ACHN (cell line): Measurements from ENCODE around the gene RASGRP4.

ENCODE experiments used
- DNase-seq: peaks from one replicate; pipeline ENCODE4 v3.0.0-alpha.2; 2015
- in situ Hi-C: cut with HindIII; loops from 2 replicates; pipeline ENCODE4 v1.10.0; 2017; ENCODE audit warnings: low sequenced_read_pairs, low pct_ligation_motif_present, low pct_unique_long_range_greater_than_20kb

RASGRP4 gene

DNA sequence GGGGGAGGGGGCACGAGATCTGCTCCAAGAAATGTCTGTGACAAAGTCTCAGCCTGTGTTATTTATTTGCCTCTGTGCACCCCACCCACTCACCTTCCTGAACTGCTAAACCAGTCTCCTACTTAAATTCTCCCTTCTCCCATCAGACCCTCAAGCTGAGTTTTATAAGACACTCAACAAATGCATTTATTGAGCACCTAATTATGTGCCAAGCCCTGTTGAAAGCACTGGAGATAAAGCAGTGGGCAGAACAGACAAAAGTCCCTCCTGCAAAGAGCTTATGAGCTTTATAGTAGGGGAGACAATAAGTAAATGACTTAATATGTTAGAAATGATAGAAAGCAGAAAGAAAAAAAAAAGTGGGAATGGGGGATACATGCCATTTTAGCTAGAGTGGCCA, 26.5 kb downstream of the RASGRP4 start:
- DNase-seq: no peak
- in situ Hi-C loops: no loop called here

DNA sequence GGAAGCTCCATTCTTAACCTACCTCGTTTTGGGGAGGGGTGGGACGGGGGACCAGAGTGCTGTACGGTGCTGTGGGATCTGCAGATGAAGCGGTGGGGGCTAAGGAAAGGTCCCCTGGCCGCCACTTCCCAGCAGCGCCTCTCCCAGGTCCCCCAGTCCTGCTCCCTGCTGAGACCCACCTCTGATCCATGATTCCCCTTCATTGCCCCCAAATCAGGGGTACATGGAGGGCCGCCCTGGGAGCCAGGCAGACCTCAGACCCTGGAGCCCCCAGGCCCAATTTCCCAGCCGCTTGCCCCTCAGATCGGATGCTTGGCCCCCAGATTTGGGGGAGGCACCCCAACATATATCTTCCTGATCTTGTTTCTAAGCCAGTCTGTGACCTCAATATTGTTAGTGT, 26.9 kb downstream of the RASGRP4 start:
- in situ Hi-C loops: no loop called here
- no peak for DNase-seq

DNA sequence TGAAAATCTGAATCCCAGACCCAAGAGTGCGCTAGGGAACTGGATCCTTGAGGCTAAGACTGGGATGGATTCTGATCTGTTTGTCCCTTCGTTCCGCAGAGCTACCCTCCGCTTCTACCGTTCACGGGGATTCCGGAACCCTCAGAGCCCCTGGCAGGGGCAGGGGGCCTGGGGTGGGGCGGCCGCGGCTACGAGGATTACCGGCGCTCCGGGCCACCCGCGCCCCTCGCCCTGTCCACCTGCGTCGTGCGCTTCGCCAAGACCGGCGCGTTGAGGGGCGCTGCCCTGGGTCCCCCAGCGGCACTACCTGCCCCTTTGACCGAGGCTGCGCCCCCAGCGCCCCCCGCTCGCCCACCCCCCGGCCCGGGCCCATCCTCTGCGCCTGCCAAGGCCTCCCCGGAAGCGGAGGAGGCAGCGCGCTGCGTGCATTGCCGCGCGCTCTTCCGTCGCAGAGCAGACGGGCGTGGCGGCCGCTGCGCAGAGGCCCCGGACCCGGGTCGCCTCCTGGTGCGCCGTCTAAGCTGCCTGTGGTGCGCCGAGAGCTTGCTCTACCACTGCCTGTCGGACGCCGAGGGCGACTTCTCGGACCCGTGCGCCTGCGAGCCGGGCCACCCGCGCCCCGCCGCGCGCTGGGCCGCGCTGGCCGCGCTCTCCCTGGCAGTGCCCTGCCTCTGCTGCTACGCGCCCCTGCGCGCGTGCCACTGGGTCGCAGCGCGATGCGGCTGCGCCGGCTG, 30.5 kb downstream of the RASGRP4 start:
- no peak for DNase-seq
- in situ Hi-C loops: no loop called here

- in situ Hi-C loops: no loop called here
- DNase-seq: no peak
These were observed 31.5 kb downstream of the RASGRP4 start for GRCh38 chr19:38394488-38394887.

DNA sequence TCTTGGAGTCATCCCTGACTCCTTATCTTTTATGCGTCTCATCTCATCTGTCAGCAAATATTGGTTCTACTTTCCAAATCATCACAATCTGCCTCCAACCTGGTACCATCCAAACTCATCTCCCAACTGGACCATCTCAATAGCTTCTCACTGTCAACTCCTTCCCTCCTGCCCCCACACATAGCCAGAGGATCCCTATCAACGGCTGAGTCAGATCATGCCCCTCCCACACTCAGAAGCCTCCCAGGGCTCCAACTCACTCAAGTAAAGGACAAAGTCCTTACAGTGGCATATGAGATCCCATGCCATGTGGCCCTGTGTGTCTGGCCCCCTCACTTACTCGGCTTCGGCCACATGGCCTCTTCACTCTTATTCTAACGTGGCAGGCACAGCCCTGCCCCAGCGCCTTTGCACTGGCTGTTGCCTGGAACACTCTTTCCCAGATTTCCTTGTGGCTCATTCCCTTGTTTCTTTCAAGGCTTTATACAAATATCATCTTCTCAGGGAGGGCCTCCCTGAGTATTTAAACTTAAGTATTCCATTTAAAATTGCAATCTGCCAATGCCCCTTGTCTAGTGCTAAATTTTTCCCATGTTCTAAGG, 33.2 kb downstream of the RASGRP4 start:
- in situ Hi-C loops: no loop called here
- no peak for DNase-seq

GRCh38 chr19:38391911-38392464, 34.0 kb downstream of the RASGRP4 start:
- in situ Hi-C loops: no loop called here
- no peak for DNase-seq

GRCh38 chr19:38389957-38390924, 35.8 kb downstream of the RASGRP4 start:
- in situ Hi-C loops: no loop called here
- no peak for DNase-seq

DNA sequence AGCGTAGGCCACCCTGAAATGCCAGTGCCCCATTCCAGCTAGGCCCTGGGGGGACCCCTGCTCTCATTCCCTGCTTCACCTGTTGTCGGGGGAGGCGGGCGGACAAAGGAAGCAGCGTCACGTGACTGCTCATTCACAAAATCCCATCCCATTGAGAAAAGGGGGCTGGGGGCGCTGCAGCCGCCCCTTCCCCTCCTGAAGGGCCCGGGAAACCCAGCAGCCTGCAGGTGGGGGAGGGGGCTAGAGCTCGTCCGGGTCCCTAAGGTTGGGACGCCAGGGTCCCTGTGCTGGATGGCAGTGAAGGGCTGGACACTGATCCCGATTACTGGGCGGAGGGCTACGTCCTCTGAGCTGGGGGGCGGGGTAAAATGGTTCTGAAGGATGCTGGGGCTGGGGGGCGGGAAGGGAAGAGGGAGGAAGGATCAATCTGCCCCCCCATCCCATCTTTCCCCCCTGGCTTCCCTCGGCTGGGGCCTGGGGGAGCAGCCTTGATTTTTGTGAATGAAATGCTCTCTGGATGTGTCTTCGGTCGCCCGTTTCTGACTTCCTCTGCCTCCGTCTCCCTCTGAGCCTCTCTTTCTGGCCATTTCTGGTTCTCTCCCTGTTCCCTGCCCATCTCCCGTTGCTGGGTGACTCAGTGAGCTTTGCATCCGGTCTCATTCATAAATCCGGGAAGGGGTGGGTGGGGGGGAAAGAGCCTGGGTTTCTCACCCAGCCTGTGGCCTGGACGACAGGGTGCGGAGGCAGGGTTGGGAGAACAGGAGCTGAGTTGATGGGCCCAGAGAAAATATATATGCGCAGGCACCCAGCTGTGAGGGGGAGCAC, 36.7 kb downstream of the RASGRP4 start:
- in situ Hi-C loops: no loop called here
- DNase-seq: peak; percentile 68

DNA sequence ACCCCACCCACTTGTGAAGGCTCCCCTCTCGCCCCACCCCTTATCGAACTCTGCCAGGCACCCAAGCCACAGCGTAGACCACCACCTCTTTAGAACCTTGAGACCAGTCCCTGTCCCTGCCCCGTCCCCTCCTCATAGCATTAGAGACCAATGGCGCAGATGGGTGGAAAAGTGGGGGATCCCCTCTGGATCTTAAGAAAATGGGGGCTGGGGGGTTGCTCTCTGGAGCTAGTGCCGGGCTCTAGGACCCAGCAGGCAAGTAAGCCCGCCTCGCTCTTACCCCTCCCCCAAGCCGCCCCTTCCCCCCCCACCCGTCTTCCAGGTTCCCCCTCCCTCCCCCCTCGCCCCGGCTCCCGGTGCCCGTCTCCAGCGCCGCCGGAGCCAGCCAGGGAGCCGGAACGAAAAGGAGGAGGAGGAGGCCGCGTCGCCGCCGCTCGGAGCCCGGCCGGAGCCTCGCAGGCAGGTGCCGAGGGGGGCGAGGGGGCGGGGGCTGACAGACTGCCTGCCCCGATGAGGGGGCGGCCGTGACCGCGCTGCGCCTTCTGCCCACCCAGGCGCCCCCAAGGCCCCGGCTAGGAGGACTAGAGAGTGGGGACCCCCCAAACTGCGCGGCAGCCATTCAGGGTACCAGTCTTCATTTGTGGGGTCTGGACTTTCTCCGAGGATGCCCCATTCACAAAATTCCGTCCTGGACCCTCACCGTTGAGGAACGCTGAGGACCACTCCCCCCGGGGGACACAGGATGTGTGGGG, 37.5 kb downstream of the RASGRP4 start, which contains the start of gene SPRED3:
TSS of gene SPRED3 (plus strand) at position 349 of the 752 bp plus-strand sequence. CDS start 1,606 bp downstream, outside the sequence.
- DNase-seq: peak; percentile 65
- in situ Hi-C loops: no loop called here

- peak; percentile 90 for DNase-seq
- in situ Hi-C loops: no loop called here
These were observed 38.3 kb downstream of the RASGRP4 start, which contains the start of gene GGN for GRCh38 chr19:38387550-38388348. TSS of gene GGN (minus strand) at chr19:38388034. CDS start at chr19:38387261, 773 bp downstream.

- DNase-seq: no peak
- in situ Hi-C loops: no loop called here
These were observed 39.0 kb downstream of the RASGRP4 start for GRCh38 chr19:38386971-38387549.

DNA sequence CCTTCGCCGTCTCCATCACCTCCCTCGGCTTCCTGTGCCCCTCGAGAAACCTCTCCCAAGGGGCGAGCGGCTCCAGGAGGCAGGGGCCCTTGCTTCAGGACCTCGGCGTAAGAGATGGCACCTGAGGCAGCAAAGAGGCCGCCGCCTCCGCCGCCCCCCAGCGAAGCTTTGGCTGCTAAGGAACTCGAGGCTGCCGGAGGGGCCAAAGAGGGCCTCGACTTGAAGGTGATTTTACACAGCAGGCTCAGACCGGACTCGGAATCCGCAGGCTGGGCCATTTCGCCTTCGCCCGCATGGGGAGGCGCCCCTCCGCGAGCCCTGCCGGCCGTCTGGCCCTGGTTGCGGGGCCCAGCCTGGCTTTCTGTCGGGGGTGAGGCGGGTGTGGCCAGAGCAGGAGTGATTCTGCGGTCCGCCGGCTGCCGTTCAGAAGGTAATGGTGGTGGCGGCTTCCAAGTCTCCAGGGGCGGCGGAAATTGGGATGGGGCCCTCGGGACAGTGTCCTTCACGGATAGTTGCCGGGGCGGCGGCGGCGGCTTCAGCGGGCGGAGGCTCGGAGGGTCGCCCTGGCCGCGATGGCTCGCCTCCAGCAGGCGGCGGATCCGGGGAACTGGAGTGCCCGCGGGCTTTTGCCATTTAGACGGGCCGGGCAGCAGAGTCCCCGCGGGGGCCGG, 39.6 kb downstream of the RASGRP4 start:
- in situ Hi-C loops: no loop called here
- DNase-seq: no peak

DNA sequence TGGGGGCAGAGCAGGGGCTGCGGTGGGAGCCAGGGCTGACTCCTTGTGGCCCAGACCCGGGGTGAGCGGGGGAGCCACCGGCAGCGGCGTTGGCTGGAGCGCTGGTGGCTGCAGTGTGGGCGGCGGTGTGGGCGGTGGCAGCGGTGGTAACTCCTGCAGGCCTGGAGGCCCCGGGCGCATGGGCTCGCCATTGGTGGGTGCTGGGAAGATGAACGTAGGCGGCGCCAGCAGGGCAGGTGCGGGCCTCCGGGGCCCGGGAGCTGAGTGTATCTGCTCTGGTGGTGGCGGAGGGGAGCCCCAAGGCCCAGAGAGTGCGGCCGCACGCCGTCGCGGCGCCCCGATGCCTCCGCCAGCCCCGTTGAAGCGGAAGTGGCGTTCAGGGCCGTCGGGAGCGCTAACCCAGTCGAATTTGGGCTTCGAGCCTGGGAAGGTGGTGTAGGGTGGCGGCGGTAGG, 40.2 kb downstream of the RASGRP4 start:
- DNase-seq: no peak
- in situ Hi-C loops: no loop called here

DNA sequence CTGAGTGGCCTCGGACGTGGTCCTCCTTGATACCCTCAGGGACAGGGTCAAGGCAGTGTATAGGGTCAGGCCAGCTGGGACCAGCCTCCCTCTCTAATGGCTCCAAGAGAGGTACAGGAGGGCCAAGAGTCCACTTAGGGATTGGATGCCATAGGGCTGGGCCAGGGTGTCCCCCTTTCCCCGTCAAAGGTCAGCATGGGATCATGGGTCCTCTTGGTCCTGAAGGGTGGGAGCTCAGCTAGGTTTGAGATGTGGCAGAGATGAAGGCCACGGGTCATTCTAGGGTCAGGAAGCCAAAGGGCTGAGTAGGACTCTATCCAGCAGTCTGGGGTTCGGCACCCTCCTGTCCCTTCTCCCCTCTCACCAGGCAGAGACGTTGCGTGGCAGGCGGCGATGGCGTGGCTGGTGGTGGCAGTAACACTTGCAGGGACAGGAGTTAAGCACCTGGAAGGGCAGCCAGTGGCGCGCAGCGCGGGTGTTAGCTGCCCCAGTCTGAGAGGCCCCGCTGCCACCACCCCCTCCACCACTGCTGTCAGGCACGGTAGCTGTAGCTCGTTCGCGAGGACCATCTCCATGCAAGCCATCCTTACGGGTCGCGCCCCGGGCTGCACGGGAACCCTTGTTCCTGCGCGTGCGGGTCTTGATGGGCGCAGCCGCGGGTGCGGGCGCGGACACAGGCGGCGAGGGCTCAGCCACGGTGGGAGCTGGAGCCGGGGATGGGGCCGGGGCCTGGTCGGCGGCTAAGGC, 40.8 kb downstream of the RASGRP4 start:
- no peak for DNase-seq
- in situ Hi-C loops: no loop called here
